Measurements from ENCODE around the gene ZNF738.

ZNF738 gene

DNA sequence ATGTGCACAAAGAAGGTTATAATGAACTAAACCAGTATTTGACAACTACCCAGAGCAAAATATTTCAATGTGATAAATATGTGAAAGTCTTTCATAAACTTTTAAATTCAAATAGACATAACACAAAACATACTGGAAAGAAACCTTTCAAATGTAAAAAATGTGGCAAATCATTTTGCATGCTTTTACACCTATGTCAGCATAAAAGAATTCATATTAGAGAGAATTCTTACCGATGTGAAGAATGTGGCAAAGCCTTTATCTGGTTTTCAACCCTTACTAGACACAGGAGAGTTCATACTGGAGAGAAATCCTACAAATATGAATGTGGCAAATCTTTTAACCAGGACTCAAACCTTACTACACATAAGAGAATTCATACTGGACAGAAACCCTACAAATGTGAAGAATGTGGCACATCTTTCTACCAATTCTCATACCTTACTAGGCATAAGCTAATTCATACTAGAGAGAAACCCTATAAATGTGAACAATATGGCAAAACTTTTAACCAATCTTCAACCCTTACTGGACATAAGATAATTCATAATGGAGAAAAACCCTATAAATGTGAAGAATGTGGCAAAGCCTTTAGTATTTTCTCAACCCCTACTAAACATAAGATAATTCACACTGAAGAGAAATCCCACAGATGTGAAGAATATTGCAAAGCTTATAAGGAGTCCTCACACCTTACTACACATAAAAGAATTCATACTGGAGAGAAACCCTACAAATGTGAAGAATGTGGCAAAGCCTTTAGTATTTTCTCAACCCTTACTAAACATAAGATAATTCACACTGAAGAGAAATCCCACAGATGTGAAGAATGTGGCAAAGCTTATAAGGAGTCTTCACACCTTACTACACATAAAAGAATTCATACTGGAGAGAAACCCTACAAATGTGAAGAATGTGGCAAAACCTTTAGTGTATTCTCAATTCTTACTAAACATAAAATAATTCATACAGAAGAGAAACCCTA is 64.5 kb downstream of the ZNF738 start:
- DNase-seq, result no peak

All from T-helper 9 cell (primary cell).